Mesendoderm (in vitro differentiated cells): ENCODE results near the gene MAGEA12.
"Not testable (repeated sequence)": the region's sequence is repeated elsewhere in the genome, so short reads cannot be mapped to it uniquely, and the experiment has no call there.

ENCODE experiments used
- DNase-seq: peaks from one replicate; pipeline ENCODE4 v3.0.0; 2013
- H2AK5ac ChIP-seq: 2 replicates; pipeline ENCODE4 v1.6.1; 2013; ENCODE audit warnings: low read length, inconsistent platforms
- H2BK120ac ChIP-seq: 2 replicates; pipeline ENCODE4 v1.6.1; 2013; ENCODE audit warnings: low read depth, mild to moderate bottlenecking, low read length, moderate library complexity, mixed read lengths
- H2BK15ac ChIP-seq: replicated peaks from 2 replicates; pipeline ENCODE4 v1.6.1; 2013; ENCODE audit warnings: low read depth, mild to moderate bottlenecking, moderate library complexity
- H2BK5ac ChIP-seq: 2 replicates; pipeline ENCODE4 v1.6.1; 2013; ENCODE audit warnings: low read length, inconsistent platforms
- H3K18ac ChIP-seq: 2 replicates; pipeline ENCODE4 v1.6.1; 2013; ENCODE audit warnings: mild to moderate bottlenecking, low read length, mixed read lengths
- H3K23ac ChIP-seq: one replicate; pipeline ENCODE4 v1.6.1; 2013; ENCODE audit warnings: low read length
- H3K27ac ChIP-seq: 2 replicates; pipeline ENCODE4 v1.5.1; 2013; ENCODE audit warnings: low read depth, mild to moderate bottlenecking, inconsistent platforms, low read length, moderate library complexity
- H3K27me3 ChIP-seq: 2 replicates; pipeline ENCODE4 v1.6.1; 2013; ENCODE audit warnings: low read length, control low read depth, mild to moderate bottlenecking, inconsistent platforms; ENCODE audit not compliant: insufficient read depth, poor library complexity
- H3K36me3 ChIP-seq: 2 replicates; pipeline ENCODE4 v1.6.1; 2013; ENCODE audit warnings: low read length, inconsistent platforms; ENCODE audit not compliant: control insufficient read depth, insufficient read depth
- H3K4ac ChIP-seq: one replicate; pipeline ENCODE4 v1.6.1; 2013; ENCODE audit warnings: low read depth, mild to moderate bottlenecking, low read length, moderate library complexity
- H3K4me1 ChIP-seq: 2 replicates; pipeline ENCODE4 v1.6.1; 2013; ENCODE audit warnings: low read depth, low read length, inconsistent platforms; ENCODE audit not compliant: control insufficient read depth
- H3K4me2 ChIP-seq: 2 replicates; pipeline ENCODE4 v1.6.1; 2013; ENCODE audit warnings: low read length
- H3K4me3 ChIP-seq: 2 replicates; pipeline ENCODE4 v1.5.1; 2013; ENCODE audit warnings: mild to moderate bottlenecking, low read length
- H3K56ac ChIP-seq: one replicate; pipeline ENCODE4 v1.6.1; 2013; ENCODE audit warnings: low read length
- H3K79me1 ChIP-seq: 2 replicates; pipeline ENCODE4 v1.6.1; 2013; ENCODE audit warnings: low read length, inconsistent platforms
- H3K79me2 ChIP-seq: 2 replicates; pipeline ENCODE4 v1.6.1; 2013; ENCODE audit warnings: mild to moderate bottlenecking, low read length; ENCODE audit not compliant: control insufficient read depth, insufficient read depth
- H3K9ac ChIP-seq: 2 replicates; pipeline ENCODE4 v1.6.1; 2013; ENCODE audit warnings: low read length, inconsistent platforms
- H4K5ac ChIP-seq: one replicate; pipeline ENCODE4 v1.6.1; 2013; ENCODE audit warnings: low read length
- H4K8ac ChIP-seq: one replicate; pipeline ENCODE4 v1.6.1; 2013; ENCODE audit warnings: low read depth, mild to moderate bottlenecking, control low read depth, low read length, moderate library complexity
- WGBS: extraction: QIAGEN DNeasy Blood & Tissue Kit; methylation state at CpG from one replicate; pipeline ENCODE4 v1.1.7; 2013; ENCODE audit warnings: low lambda C conversion rate, missing lambda C conversion rate; ENCODE audit not compliant: insufficient coverage; ENCODE audit errors: extremely low coverage; 5-methylcytosine and 5-hydroxymethylcytosine counted together

Gene MAGEA12

DNA sequence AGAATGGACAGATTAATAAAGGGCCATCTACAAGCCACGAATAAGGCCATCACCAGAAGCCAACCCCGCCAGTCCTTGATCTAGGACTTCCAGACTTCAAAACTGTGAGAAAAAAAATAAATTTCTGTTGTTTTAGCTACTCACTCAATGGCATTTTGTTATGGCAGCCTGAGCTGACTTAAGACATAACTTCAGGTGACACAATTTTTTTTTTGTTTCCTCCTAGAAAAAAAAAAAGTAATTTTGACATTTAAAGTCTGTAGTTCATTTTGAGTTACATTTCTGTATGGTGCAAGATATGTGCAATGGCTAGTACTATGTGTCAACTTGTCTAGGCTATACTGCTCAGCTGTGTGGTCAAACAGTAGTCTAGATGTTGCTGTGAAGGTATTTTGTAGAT, 25.4 kb downstream of the MAGEA12 start, which contains the start of gene CSAG3:
CSAG3 (plus strand) TSS at position 301 of the 400 bp plus-strand sequence.
- no CpG with 5 or more reads among the region's 2 CpGs for WGBS
- H2BK5ac ChIP-seq, H2BK120ac ChIP-seq, H4K8ac ChIP-seq, H3K27ac ChIP-seq, H3K4me2 ChIP-seq, H3K79me1 ChIP-seq, H2AK5ac ChIP-seq, H3K79me2 ChIP-seq, H4K5ac ChIP-seq, H3K18ac ChIP-seq, H3K4ac ChIP-seq, H3K4me3 ChIP-seq, H3K27me3 ChIP-seq, DNase-seq, H3K36me3 ChIP-seq, H3K4me1 ChIP-seq, H2BK15ac ChIP-seq, H3K9ac ChIP-seq, H3K23ac ChIP-seq, H3K56ac ChIP-seq: not testable (repeated sequence)

DNA sequence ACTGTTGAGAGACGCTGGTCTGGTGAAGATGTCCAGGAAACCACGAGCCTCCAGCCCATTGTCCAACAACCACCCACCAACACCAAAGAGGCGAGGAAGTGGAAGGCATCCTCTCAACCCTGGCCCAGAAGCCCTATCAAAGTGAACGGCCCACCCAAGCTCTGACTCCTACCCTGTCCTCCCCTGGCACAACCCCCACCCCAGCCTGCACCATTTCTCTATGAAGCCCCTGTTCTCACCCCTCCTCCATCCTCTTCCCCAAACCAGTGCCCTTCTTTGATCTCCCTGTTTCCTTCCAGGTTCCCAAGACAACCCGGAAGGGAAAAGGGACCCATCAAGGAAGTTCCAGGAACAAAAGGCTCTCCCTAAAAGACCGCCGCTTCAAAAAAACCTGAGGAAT, 26.0 kb downstream of the MAGEA12 start:
- H4K5ac ChIP-seq, H3K9ac ChIP-seq, H2BK120ac ChIP-seq, H2BK5ac ChIP-seq, H3K4me1 ChIP-seq, H2AK5ac ChIP-seq, H3K4ac ChIP-seq, H2BK15ac ChIP-seq, H3K18ac ChIP-seq, H3K56ac ChIP-seq, H3K27ac ChIP-seq, DNase-seq, H4K8ac ChIP-seq, H3K4me3 ChIP-seq, H3K23ac ChIP-seq, H3K27me3 ChIP-seq, H3K4me2 ChIP-seq, H3K79me2 ChIP-seq, H3K79me1 ChIP-seq, H3K36me3 ChIP-seq: not testable (repeated sequence)
- WGBS = no CpG with 5 or more reads among the region's 7 CpGs

DNA sequence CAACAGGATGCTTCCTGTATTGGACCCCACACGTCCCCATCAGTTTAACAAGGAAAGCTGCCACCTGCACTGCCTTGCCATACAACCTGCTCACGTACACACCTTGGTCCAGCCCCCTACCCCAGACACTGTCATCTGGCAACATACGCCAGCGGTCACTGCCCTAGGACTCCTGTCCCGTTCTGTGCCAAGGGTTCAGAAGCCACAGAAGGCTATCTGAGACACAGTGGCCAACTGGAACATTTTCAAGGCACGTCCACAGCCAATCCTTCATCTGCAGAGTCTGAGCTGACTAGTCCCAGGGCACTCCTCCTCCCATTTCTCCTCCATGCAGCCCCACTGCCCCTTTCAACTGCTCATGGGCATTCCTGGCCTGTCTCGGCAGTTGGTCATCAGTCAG, 28.0 kb downstream of the MAGEA12 start:
- no CpG with 5 or more reads among the region's 7 CpGs for WGBS
- H2AK5ac ChIP-seq, DNase-seq, H3K4ac ChIP-seq, H3K27me3 ChIP-seq, H3K4me3 ChIP-seq, H3K27ac ChIP-seq, H2BK15ac ChIP-seq, H2BK5ac ChIP-seq, H3K36me3 ChIP-seq, H3K23ac ChIP-seq, H3K79me2 ChIP-seq, H3K18ac ChIP-seq, H3K4me2 ChIP-seq, H2BK120ac ChIP-seq, H3K4me1 ChIP-seq, H3K56ac ChIP-seq, H4K8ac ChIP-seq, H4K5ac ChIP-seq, H3K79me1 ChIP-seq, H3K9ac ChIP-seq: not testable (repeated sequence)

DNA sequence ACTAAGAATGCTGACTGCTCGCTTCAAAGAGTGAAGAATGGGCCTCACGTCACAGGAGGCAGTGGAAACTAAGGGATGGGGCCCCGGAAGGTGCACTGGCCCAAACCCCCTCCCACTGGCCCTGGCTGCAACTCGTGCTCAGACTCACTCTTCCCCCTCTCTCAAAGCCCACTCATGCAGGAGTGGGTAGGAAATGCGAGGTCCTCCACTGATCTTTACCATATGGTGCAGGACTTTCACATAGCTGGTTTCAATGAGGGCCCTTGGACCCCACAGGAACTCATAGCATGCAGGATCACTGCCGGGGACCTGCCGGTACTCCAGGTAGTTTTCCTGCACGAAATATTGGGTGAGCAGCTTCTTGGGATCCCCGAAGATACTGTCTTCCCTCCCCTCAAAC, 33.0 kb downstream of the MAGEA12 start:
- not testable (repeated sequence) for H3K79me1 ChIP-seq, H2AK5ac ChIP-seq, H3K4me1 ChIP-seq, H3K18ac ChIP-seq, H2BK15ac ChIP-seq, H4K8ac ChIP-seq, H3K27me3 ChIP-seq, H2BK120ac ChIP-seq, DNase-seq, H3K9ac ChIP-seq, H3K27ac ChIP-seq, H2BK5ac ChIP-seq, H3K4ac ChIP-seq, H3K79me2 ChIP-seq, H3K56ac ChIP-seq, H4K5ac ChIP-seq, H3K4me3 ChIP-seq, H3K36me3 ChIP-seq, H3K4me2 ChIP-seq, H3K23ac ChIP-seq
- WGBS = no CpG with 5 or more reads among the region's 9 CpGs

DNA sequence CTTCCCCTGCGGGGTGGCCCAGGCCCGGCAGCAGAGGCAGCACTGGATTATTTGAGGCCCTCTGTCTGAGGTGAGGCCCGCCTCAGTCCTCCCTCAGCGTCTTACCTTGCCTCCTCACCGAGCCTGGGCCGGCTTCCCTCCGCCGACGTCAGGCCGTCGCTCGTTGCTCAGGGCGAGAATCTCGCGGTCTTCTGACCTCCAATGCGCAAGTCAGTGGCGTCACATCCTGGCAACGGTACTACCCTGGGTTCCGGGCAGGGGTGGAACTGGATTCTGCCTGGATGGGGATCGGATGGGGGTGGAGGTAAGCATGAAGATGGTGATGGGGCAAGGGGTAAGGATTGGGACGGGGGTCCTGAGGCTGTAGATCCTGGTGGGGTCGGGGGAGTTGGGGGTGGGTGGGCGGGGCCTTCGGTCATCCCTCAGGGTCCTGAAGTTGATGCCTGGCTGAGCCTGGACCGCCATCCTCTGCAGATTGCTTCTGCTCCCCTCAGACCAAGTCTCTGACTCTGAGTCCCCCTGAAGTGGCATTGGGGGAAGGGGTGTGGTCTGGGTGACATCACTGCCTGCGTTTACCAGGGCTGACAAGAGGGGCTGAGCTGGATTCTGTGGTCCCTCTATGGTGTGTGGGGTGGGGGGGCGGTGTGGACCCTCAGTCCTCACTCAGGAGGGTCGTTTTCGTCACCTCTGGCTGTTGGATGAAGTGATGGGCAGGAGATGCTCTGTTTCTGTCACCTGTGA, 36.2 kb downstream of the MAGEA12 start, which contains the start of gene MAGEA6:
MAGEA6 (minus strand) TSS at position 141 of the 741 bp plus-strand sequence. CDS start 2,039 bp downstream, outside the sequence.
- not testable (repeated sequence) for H2AK5ac ChIP-seq, DNase-seq, H4K5ac ChIP-seq, H2BK120ac ChIP-seq, H3K27ac ChIP-seq, H3K56ac ChIP-seq, H4K8ac ChIP-seq, H3K36me3 ChIP-seq, H3K79me1 ChIP-seq, H3K4me3 ChIP-seq, H2BK5ac ChIP-seq, H3K4me2 ChIP-seq, H3K9ac ChIP-seq, H3K18ac ChIP-seq, H3K4me1 ChIP-seq, H3K4ac ChIP-seq, H3K27me3 ChIP-seq, H3K79me2 ChIP-seq, H2BK15ac ChIP-seq, H3K23ac ChIP-seq
- WGBS = no CpG with 5 or more reads among the region's 29 CpGs

DNA sequence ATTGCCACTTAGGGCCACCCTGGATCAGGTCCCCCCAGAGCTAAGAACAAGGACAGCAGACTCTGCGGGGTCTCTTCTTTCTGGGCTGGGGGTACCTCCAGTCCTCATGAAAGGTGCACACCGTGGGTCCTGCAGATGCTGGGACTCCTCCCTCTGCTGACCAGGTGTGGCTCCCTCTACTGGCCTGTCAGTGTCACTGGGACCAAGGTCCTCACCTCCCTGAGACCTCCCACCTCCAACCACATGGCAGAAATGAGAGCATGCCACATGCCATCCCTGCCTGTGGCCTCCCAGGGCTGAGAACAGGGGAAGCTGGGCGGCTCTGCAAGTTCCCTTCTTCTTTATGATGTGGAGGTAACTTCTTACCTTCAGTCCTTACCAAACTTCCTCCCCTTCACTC, 53.5 kb downstream of the MAGEA12 start:
- H3K27ac ChIP-seq, H3K4me2 ChIP-seq, H4K8ac ChIP-seq, H4K5ac ChIP-seq, H2AK5ac ChIP-seq, DNase-seq, H3K4me3 ChIP-seq, H3K27me3 ChIP-seq, H3K79me1 ChIP-seq, H3K18ac ChIP-seq, H3K9ac ChIP-seq, H2BK5ac ChIP-seq, H2BK15ac ChIP-seq, H3K56ac ChIP-seq, H3K79me2 ChIP-seq, H3K4ac ChIP-seq, H3K4me1 ChIP-seq, H2BK120ac ChIP-seq, H3K23ac ChIP-seq, H3K36me3 ChIP-seq: not testable (repeated sequence)
- no CpG with 5 or more reads among the region's 3 CpGs for WGBS
